ENCODE measurements around the gene VWCE.

The VWCE gene, protein sequence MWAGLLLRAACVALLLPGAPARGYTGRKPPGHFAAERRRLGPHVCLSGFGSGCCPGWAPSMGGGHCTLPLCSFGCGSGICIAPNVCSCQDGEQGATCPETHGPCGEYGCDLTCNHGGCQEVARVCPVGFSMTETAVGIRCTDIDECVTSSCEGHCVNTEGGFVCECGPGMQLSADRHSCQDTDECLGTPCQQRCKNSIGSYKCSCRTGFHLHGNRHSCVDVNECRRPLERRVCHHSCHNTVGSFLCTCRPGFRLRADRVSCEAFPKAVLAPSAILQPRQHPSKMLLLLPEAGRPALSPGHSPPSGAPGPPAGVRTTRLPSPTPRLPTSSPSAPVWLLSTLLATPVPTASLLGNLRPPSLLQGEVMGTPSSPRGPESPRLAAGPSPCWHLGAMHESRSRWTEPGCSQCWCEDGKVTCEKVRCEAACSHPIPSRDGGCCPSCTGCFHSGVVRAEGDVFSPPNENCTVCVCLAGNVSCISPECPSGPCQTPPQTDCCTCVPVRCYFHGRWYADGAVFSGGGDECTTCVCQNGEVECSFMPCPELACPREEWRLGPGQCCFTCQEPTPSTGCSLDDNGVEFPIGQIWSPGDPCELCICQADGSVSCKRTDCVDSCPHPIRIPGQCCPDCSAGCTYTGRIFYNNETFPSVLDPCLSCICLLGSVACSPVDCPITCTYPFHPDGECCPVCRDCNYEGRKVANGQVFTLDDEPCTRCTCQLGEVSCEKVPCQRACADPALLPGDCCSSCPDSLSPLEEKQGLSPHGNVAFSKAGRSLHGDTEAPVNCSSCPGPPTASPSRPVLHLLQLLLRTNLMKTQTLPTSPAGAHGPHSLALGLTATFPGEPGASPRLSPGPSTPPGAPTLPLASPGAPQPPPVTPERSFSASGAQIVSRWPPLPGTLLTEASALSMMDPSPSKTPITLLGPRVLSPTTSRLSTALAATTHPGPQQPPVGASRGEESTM
- total RNA-seq, result 0.42 to 1.3 reads per million in 2 experiments

DNA sequence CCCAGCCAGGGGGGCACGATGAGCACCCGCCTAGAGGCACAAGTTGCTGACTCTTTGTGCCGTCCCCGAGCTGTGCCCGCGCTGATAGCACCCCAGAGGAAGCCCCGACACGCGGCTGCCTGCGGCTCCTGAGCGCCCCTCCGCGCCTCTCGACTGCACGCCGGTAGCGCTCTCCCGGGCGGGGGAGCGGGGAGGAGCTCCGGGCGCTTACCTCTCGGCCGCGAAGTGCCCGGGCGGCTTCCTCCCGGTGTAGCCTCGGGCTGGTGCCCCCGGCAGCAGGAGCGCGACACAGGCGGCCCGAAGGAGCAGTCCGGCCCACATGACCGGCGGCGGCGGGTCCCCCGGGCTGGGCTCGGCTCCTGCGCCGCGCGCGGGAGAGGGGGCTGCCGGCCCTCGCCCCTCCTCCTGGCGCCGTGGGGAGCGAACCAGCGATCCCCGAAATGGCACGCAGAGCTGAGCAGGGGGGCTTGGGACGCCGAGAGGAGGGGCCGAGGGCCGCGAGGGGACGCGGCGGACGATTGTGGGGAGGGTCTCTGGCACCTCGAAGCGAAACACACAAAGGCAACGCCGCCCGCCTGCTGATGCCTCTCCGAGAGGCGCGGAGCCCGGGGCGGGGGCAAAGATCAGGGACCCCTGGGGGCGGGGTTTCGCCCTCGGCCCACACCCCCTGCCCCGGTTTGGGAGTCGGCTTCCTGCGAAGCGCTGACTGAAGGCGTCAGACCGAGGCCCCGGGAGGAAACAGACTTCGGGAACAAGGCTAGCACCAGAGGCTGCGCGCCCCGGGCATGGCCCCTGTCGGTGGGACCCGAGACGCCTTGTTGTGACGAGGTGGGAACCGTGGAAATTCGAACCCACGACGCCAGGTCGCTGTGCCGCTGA, at the start of gene VWCE:
TSS of gene VWCE (minus strand) at position 600 of the 879 bp plus-strand sequence. CDS start at position 321, 279 bp downstream.
- peak; percentile 38 for DNase-seq (ENCODE audit: low read depth)

DNA sequence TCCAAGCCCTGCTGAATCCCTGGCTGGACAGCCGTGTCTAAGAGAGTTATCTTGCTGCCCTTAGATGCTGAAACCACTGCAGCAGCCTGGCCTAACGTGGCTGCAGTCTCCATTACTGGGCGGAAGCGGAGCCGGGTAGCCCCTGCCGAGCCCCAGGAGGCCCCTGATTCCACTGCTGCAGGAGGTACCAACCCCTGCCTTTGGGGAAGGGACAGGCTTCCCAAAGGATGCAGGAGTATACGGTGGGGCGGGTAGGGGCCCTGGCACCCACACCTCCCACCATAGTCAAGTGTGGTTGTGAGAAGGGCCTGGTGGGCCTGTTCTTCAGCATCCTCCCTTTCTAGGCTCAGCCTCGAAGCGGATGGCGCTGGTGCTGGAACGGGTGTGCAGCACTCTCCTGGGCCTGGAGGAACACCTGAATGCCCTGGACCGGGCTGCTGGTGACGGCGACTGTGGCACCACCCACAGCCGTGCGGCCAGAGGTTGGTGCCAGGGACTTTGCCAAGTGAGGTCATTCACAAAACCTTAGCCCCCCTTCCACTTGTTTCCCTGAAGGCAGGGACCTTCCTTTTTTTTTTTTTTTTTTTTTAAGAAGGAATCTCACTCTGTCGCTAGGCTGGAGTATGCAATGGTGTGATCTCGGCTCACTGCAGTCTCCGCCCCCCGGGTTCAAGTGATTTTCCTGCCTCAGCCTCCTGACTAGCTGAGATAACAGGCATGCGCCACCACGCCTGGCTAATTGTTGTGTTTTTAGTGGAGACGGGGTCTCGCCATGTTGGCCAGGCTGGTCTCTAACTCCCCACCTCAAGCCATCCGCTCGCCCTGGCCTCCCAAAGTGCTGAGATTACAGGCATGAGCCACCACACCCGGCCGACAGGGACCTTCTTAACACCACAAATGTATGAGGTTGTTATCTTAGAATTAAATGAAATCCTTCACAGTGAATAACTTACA, 49.0 kb upstream of the VWCE start:
- DNase-seq (ENCODE audit: low read depth), result no peak

DNA sequence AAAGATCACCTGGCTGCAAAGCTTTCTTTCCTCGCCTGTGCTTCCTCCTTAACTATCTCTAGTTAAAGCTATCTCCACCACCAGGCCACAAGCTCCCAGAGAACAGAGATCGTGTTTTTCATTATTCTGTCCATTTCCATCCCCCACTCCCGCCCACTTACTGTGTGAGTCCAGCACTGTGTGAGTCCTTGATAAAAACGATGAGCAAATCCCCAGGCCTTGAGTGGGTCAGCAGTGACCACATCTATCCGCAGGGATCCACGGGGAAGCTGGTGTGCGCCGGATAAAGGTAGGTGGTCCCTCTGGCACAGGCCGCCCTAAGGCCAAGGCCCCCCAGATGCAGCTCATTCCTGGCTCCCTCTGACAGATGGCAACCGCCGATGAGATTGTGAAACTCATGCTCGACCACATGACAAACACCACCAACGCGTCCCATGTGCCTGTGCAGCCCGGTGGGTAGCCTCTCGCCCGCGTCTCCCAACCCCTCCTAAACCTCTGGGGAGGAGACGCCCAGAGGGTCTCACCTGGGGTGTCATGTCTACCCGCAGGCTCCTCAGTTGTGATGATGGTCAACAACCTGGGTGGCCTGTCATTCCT, 47.2 kb upstream of the VWCE start:
- no peak for DNase-seq (ENCODE audit: low read depth)

DNA sequence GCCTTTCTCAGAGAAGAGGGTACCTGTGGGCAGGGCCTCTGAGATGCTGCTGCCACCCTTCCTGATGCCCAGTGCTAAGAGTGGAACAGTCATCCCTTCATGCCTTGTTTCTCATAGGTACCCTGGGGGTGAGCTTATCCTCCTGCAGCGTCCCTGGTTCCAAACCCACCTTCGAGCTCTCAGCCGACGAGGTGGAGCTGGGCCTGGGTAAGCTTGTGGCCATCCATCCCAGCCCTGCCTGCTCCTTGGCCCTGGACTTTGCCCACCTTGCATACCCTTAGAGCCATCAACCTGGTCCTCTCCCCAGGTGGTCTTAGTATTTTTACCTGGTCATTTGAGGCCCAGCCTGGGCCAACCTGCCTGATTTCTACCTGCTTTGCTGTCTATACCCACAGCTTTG, 46.6 kb upstream of the VWCE start:
- no peak for DNase-seq (ENCODE audit: low read depth)

DNA sequence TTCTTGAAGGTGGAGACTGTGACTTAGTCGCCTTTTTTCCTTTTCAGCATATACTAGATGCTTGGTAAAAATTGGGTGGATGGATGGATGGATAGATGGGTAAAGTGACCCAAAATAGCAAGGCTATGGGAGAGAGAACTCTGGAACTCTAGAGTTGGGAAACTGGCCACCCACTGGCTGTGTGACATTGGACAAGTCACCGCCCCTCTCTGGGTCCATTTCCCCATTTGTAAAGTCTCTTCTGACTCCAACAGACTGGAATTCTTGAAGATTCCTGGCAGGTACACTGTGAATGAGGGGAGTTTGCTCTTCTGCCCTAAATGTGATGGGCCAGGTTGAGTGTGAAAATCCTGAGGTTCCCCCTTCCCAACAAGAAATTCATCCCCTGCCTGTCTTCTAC, 45.9 kb upstream of the VWCE start:
- no peak for DNase-seq (ENCODE audit: low read depth)

DNA sequence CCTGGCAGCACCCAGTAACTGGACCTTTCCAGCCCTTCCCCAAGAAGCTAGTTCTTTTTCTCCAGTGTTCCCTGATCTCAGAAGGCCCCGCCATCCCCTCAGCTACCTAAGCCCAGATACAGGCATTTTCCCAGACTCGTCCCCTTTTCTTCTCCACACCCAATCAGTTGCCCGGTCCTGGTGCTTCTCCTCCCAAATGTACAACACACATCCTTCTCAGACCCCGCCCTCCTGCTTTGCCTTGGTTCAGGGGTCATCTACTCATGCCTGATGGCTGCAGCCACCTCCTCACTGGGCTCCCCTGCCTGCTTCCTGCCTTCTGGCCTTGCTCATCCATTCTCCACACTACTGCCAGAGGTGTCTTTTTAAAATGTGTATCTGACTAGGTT, 44.4 kb upstream of the VWCE start:
- no peak for DNase-seq (ENCODE audit: low read depth)

DNA sequence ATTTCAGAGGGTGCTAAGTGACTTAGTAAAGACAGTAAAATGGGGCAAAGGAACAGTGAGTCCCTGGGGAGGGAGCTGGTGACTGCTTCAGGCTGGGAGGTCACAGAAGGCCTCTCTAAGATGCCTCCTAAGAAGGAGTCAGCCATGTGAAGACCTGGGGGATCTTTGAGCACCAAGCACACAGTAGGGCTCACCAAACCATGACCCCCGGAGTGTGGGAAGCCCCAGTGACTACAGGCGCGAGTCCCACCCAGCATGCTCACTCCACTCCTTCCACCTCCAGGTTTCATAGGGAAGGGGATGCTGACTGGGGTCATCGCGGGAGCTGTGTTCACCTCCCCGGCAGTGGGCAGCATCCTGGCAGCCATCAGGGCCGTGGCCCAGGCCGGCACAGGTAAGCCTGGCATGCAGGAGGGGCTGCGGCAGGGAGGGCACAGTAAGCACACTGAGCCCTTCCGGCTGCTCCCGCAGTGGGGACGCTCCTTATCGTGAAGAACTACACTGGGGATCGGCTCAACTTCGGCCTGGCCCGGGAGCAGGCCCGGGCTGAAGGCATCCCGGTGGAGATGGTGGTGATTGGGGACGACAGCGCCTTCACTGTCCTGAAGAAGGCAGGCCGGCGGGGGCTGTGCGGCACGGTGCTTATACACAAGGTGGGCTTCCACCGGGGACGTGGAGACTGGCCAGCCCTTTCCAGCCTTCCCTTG, 43.8 kb upstream of the VWCE start:
- no peak for DNase-seq (ENCODE audit: low read depth)

DNA sequence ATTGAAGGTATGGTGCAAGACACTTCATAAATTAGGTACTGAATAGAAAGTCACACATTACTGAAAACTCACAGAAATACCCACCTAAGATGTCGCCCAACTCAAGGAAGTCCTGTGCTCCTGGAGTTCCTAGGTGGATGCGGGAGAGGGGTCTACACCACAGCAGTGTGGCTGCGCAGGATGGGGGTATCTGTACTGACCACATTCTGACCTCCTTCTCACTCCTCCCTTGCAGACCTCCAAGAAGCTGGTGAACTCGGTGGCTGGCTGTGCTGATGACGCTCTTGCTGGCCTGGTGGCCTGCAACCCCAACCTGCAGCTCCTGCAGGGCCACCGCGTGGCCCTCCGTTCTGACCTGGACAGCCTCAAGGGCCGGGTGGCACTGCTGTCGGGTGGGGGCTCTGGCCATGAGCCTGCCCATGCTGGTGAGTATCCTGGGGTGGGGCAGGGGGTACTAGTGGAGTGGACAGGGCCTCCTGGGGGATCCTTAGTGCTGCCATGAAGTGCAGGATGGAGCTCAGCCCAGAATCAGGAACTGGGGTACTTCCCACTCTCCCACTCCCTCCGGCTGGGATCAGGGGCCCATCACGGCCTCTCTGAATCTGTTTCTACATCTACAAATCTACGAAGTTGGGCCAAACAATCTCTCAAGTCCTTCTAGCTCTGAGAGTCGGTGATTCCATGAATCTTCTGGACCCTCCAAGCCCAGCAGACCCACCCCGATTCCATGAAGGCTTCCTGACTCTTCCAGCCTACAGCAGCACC, 42.8 kb upstream of the VWCE start:
- no peak for DNase-seq (ENCODE audit: low read depth)

DNA sequence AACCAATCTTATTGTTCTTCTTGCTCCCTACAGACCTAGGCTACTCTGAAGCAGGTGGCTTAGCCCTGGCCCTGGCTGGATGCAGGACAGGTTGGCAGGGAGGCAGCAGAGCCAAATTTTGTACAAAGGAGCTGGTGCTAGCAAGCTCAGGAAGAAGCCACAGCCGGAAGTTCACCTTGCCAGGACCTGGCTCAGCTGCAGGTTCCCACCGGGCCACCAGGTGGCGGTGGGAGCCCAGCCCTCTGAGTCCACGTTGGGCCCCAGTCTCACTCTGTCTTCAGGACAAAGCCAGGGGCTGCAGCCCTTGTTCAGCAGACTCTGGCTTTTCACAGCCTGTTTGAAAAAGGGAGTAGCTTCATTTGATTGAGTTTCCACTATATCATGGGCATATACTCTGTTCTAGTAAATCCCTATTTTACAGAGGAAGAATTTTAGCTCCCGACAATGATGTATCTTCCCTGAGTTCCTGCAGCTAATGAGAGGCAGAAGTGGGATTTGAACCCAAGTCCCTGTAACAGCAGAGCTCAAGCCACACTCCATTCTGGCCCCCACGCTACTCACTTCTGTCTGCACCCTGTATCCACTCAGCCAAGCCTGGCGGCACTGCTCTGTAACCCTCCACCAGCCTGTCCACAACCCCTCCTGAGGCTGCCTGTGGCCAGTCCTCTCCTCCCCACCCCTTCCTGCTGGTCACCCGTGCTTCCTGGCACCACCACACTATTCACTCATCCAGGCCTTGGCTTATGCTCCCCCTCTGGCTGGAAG, 41.2 kb upstream of the VWCE start:
- peak; percentile 74 for DNase-seq (ENCODE audit: low read depth)

DNA sequence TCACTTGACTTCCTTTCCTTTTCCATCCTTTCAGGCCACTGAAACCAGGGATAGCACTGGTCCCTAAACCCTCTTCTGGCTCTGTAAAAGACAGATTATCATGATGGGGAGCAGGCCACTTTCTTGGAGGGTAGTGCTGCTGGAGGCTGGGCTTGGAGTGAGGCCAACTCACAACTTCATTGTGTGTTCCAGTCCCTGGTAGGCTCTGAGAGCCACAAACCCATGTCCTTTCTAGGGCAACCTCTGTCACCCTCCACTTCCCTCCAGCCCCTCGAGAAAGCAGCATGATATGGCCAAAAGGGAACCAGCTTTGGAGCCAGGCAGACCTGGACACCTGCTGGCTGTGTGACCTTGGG, 40.2 kb upstream of the VWCE start:
- no peak for DNase-seq (ENCODE audit: low read depth)

DNA sequence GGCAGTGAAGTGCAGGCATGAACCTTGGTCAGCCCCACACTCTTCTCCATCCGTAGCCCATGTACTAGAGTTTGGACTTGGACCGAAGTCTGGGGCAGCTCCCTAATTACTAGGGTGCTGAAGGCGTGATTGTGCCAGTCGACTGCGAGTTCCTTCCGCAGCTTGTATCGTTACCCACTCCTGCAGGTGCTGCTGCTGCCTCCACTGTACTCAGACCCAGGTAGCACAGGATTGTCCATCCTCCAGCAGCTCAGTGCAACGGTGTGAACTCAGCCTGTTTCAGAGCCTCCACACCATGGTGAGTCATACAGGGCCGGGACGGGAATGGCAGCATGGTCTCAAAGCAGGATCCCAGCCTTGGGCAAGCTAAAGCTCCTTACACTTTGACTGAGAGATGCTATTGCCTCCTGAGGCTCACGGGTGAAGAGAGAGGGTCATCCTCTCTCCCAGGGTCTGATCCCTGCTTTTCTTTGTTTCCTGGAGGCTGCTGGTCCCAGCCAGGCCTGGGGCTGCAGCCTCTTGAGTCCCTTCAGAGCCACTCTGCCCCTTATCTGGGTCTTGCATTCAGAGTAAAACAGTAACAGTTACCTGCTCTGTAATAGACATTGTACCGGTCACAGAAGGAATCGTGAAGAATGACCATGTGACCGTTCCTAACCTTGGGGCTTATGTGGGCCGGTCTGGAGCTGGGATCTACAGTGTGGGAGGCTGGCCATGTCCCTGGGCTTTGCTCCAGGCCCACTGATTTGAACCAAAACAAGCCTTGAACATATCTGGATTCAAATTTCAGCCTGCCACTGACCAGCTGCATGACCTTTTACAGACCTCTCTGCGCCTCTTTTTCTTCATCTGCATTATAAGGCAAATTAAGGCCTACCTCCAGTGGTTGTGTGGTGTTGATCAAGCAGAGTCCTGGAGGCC, 39.6 kb upstream of the VWCE start:
- DNase-seq (ENCODE audit: low read depth), result no peak

DNA sequence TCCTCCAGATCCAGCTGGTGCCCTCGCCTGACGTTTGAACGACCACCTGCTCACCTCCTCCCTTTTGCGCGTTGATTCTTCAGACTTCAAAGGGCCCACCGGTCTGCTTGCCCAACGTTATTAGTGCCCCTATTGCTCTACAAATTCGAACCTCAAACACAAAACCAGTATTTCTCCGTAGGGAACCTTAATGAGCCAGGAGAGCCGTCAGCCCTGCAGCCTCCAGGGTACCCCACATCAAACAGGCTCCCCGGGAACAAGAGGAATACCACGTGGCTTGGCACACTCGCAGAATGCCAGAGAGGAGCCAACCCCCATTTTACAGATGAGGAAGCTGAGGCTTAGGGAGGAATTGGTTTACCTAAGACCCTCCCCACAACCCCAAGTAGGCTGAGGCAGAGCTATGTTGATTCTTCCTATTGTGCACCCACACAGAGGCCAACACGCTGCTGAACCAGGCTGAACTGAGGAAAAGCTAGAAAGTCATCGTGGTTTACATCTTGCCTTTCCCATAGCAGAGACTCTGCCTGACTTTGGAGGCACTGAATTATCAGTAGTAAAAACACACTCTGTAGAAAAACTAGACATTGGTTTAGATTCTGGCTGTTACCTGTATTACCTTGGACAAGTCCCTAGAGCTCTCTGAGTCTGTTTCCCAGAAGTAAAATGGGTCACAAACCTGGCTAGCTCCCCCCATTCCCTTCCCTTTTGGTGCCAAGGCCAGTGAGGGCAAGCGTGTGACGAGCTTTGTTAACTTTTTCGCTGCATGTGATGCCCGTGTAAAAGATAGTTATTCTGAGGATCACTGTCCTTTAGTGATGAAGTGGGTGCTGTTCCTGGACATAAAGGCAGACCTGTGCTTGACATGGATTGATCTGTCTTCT, 38.7 kb upstream of the VWCE start:
- DNase-seq (ENCODE audit: low read depth), result no peak

DNA sequence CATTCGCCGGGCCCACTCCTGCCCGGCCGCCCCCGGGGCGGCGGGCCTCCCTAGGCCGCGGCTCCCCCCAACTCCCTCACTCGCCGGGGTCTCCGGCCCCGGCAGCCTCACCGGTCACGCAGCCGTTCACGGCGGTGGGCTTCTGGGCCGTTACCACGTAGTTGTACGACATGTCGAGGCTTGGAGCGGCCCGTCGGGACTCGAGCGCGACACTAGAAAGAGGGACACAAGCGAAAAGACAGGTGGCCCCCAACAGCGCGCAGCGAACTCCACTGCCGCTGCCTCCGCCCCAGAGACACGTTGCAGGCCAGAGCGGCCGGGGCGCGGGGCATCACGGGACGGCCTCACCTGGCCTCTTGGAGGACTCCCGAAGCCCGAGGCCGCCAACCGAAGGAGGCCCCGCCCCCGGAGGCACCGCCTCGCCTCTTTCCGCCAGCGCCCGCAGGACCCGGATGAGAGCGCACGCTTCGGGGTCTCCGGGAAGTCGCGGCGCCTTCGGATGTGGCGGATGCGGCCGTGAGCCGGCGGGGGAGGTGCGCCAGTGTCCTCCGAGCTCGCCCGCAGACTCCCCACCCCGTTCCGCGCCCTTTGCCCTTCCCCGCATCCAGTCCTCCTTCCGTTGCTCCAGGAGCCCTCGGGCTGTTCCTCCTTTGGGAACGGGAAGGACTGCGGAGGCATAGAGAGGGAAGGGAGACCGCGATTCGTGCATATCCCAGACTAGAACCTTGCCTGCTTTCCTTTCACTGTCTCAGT, 37.9 kb upstream of the VWCE start, which contains the start of the genes DDB1 and TKFC:
TSS of gene DDB1 (minus strand) at position 309 of the 753 bp plus-strand sequence. CDS start at position 172, 137 bp downstream.
TSS of gene TKFC (plus strand) at position 432 of the 753 bp plus-strand sequence. CDS start 1,501 bp downstream, outside the sequence.
- peak; percentile 94 for DNase-seq (ENCODE audit: low read depth)

DNA sequence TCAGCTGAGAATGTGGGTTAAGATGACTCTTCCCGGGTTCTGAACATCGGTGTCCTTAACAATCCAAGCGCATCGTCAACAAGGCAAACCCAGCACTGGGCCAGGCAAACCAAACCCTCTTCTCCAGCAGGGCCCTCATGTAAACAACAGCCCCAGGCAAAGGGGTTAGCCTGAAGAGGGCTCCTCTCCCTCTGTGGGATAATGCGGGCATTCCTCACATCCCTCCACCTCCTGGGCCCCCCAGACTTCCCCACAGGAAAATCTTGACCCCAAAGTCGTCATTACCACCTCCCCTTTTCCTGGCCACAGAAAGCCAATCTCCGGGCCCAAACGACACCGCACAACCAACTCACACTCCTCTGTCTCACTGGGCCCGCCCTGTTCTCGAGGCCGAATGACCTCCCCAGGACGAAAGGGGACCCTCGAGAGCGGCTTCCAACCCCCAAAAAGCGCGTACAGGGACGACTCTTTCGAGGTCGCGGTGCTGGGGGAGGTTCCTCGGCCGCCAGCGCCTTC, 37.2 kb upstream of the VWCE start:
- DNase-seq (ENCODE audit: low read depth), result no peak

DNA sequence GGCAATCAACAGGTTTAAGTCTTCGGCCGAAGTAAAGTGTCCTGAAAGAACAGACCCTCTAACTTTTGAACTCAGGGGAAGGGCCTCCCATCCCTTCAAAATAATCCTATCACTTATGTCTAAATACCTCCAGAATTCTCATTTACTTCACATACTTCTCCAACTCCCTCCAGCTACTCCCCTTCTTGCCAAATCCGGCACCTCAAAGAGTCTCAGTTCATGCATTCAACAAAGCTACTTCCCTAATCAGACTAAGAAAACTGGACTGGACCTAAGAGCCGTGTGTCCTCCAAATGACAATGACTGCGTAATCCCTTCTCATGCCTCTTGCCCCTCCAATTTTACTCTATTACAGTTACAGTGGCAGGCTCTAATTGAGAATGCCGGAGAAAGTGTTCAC, 36.5 kb upstream of the VWCE start:
- no peak for DNase-seq (ENCODE audit: low read depth)
